NCI-H2107 treated with DMSO at 0.1 percent for 48 hours (cell line): ENCODE measurements around the gene RASAL1.

ENCODE experiments used
- DNase-seq: peaks from one replicate; lab custom pipeline; 2025; ENCODE audit not compliant: unreplicated experiment; lab: John Stamatoyannopoulos, UW

The RASAL1 gene

DNA sequence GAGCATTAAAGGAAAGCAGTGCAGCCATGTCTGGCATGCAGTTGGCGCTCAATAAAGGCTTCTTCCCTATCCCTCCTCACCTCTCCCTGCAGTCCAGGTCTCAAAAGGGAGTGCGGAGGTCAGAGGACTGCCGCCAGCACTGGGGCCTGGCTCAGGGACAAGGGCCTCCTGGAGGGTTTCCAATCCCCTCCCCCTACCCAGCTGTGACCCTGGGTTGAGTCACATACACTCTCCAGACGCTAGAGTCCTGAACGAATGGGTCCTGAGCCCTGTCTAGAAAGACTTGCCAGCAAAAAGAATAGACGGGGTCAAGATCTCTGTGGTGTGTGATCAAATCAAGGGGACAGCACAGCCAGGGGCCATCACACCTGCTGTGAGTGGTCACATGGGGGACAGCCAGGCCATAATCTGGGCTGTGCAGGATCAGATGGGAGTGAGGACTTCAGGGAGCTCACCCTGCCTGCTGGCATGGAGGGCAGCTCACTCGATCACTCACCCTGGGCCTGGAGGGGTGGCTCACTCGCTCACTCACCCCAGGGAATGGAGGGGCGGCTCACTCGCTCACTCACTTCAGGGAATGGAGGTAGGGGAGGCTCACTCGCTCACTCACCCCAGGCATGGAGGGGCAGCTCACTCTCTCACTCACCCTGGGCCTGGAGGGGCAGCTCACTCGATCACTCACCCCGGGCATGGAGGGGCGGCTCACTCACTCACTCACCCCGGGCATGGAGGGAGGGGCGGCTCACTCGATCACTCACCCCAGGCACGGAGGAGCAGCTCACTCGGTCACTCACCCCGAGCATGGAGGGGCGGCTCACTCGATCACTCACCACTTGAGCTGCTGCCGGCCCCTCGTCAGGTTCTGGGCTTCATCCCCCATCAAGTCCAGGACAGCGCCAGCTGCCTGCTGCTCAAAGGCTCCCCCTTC is 26.8 kb upstream of the RASAL1 start:
- DNase-seq = no peak

DNA sequence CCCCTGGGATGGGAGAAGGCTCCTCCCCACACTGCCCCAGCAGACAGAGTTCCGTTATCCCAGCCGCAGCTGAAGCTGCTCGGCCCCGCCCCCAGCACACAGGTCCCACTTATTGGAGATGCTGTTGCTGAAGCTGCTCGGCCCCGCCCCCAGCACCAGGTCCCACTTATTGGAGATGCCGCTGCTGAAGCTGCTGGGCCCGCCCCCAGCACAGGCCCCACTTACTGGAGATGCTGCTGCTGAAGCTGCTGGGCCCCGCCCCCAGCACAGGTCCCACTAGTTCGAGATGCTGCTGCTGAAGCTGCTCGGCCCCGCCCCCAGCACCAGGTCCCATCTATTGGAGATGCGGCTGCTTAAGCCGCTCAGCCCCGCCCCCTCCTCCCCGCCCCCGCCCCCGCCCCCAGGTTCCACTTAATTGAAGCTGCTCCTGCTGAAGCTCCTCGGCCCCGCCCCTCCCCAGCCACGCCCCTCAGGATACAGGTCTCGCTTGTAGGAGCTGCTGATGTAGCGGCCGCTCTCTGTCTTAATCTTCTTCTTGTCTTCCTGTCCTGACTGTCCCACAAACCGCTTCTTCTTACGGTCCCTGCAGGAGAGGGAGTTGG is 26.0 kb upstream of the RASAL1 start:
- no peak for DNase-seq

DNA sequence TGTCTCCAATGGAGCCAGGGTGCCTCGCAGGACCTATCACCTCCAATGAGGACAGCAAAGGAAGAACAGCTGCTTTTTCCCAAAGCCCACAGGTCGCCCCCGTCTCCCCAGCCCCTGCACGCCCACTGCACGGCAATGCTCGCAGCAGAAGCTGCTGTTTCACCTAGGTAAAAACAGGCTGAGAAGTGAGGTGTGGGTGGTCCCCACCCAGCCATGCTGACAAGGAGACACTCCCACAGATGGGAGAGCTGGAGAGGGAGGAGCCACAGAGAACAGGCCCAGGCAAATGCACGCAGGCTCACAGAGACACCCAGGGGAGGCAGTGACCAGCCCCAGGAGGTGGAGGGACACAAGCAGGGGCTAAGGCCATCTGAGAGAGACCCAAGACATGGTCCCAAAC is 24.4 kb upstream of the RASAL1 start:
- DNase-seq = no peak

DNA sequence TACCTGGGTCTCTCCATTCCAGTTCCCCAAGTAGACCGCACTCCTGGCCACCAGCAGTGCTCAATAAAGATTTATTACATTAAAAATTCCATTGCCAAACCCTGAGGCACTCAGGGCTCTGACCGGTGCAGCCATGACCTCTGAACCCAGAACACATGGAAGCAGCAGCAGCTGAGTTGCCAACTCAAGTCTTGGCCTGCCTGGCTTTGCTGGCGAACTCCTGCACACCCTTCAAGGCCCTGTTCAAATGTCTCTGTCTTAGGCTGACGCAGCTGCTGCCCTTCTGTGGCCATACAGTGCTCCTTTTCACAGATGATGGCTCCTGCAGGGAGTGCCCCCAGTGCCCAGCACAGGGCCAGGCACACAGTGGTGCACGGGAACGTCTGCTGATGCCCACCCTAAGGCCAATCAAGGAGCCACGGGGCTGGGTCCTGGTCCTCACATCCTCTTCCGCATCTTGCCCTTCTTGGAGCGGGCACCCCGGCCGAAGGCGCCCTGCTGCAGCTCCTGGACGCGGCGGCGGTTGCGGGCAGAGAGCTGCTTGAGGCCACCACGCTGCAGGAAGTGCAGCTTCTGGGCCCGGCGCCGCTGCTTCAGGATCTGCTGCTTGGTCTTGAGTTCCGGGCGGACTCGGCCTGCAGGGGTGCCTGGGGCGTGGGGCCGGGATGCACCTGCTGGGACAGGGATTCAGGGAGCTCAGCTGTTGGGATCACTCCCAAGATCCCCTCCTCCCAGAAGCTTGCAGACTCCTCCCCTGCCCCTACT is 23.1 kb upstream of the RASAL1 start:
- no peak for DNase-seq

DNA sequence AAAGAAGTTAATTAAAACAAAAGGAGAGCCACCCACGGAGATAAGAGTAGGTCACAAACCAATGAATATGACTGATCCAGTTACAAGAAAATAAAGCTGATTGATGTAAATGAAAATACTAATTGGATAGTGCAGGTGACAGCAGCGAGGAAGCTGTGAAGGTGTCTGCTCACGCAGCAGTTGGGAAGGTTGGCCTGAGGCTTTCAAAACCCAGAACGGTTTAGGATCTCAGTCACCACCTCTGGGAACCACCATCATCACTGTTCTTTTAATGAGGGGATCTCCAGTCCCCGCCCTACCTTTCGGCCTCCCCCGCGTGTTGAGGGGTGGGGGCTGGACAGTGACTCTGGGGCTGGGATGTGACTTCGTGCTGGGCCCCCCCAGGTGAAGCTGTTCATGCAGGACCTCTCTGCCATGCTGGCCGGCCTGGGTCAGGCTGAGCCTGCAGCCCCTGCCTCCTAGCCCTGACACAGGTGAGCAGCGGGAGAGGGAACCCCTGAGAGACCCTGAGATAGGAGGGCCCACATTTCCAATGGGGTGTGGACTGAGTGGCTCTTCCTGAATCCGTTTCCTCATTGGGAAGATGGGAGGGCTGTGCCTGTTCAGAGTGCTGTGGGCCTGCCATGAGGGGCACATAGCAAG is 21.8 kb upstream of the RASAL1 start:
- DNase-seq = no peak

DNA sequence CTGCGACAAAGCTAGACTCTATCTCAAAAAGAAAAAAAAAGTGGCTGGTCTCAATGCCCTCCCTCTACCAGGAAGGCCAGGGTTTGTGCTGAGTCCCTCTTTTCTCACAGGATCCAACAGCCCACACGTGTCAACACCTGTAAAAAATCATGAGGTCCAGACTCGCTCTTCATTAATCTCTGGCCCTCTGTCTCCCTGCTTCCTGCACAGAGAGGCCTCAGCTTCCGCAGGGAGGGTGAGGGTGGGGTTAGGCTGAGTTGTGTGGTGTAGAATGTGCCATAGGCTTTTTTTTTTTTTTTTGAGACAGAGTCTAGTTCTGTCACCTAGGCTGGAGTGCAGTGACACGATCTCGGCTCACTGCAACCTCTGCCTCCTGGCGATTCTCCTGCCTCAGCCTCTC is 20.1 kb upstream of the RASAL1 start:
- DNase-seq = no peak

DNA sequence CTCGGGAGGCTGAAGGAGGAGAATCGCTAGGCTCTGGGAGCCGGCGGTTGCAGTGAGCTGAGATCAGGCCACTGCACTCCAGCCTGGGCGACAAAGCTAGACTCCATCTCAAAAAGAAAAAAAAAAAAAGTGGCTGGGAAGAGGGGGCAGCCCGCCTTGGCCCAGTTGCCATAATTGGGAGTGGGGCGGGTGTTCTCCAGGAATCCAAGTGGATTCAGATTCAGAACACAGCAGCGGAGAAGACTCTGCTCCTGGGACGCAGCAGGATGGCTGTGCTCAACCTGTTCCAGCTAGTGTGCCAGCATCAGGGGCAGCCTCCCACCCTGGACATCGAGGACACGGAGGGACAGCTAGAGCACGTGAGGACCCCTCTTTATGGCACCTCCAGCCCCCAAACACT is 19.5 kb upstream of the RASAL1 start:
- no peak for DNase-seq

DNA sequence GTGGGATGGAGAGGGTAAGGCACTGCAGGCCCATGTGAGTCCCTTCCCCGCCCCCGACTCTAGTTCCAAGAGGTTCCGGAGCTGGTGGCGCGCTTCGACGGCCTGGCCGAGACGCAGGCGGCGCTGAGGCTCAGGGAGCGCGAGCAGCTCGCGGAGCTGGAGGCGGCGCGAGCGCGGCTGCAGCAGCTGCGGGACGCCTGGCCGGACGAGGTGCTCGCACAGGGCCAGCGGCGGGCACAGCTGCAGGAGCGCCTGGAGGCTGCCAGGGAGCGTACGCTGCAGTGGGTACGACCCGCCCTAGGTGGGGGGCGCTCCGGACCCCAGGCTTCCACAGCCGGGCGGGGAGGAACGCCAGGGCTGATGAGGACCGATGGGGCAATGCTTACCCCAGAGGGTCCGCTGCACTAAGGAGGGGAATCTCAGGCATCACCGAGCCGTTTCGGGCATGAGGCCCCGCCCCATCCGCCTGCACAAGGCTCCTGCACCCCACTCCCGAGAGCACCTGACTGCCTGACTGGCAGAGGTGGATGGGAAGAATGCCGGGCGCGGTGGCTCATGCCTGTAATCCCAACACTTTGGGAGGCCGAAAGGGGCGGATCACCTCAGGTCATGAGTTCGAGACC is 18.9 kb upstream of the RASAL1 start:
- no peak for DNase-seq

DNA sequence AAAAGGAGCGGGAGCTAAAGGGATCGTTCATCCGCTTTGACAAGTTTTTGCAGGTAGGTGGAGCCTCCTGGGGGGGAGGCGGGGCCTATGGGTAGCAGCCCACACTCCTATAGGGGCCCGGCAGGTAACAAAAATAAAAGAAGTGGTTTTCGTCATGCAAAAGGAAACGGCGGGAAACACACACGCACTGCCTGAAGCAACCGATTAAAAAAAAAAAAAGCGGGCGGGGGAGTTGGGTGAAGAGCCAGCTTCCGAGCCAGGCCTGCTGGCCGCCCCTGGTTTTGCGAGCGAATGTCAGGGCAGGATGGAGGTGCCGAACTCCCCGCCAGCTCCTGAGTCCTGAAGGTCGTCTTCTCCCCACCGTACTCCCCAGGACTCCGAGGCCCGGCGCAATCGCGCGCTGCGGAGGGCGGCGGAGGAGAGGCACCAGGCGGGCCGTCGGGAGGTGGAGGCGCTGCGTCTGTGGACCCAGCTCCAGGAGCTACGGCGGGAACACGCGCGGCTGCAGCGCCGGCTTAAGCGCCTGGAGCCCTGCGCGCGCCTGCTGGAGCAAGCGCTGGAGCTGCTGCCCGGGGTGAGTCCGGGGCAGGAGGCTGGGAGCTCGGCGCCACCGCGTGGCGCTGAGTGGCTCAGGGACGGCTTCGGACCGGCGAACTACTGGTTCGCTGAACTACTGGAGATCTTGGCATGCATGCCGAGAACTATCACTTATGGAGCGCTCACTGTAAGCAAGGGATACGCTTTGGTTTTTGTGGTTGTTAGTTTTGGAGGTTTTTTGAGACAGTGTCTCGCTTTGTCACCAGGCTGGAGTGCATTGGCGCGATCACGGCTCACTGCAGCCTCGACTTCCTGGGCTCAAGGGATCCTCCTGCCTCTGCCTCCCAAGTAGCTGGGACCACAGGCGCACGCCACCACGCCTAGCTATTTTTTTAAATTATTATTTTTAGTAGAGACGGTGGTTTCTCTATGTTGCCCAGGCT is 17.6 kb upstream of the RASAL1 start:
- peak; percentile 25 for DNase-seq

DNA sequence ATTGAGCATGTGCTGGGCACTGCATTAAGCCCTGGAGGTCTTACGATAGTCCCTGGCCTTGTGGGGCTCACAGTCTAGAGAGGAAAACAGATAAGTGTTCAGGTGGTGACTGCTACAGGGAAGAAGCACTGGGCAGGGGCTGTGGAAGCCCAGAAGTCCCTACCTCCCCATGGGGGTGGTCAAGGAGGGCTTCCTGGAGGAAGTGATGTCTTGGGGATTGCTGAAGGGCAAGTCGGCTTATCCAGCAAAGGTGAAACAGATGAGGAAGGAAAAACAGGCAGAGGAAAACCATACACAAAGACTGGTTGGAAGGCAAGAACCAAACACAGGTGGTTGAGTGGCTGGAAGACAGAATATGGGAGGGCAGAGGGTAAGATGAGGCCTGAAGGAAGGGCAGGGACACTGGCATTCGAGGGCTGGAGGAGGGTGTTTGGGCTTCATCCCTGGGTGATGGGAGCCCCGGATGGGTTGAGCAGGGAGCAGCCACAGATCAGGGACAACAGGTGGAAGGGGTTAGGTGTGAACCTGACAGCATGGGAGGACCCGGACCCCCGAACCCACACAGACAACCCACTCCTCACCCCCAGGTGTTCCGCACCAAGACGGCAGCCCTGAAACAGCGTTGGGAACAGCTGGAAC is 16.8 kb upstream of the RASAL1 start:
- DNase-seq = no peak

DNA sequence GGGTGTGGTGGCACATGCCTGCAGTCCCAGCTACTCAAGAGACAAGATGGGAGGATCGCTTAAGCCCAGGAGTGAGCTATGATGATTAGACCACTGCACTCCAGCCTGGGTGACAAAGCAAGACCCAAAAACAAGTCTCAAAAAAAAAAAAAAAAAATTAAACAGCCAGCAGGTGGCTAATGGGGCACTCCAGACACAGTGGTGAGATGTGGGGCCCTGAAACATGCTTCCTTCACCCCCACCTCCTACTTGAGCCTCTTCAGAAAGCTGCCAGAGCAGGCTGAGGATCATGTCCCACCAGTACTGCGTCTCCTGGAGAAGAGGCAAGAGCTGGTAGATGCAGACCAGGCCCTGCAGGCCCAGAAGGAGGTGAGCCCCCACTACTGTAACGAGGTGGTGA is 16.1 kb upstream of the RASAL1 start:
- no peak for DNase-seq

DNA sequence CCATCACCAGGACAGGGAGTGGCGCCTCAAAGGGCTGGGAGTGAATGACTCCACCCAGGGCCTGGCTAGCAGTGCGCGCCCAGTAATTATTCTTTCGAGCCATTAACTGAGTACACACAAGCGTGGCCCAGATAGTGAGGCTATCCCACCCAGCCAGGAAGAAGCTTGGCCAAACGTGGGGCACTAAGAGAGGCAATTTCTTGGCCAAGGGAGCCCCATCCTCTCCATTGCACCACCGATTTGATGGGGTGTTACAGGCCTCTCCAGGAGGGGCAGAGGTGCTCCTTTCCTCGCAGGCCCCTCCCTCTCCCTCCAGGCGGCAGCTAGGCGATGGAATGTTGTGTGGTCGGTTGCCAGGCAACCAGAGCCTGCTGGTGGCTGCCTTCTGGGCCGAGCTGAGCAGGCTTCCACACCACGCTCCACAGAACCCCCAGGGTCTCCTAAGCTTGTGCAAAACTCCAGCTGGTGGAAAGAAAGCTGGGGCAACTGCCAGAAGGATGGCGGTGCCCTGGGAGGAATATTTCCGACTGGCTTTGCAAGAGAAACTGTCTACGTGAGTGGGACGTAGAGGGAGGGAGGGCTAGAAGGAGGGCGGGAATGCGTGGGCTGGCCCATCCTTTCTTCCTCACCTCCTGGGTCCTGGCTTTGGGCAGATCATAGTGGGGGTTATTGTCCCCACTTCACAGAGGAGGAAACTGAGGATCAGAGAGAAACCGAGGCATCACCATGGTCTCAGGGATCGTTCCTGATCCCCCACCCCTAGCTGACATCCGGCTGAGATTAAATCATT is 14.0 kb upstream of the RASAL1 start, which contains the start of gene CFAP73:
Gene CFAP73, plus strand, starts transcription at position 364 of the 790 bp plus-strand sequence. Its CDS starts 134 bp downstream, at position 498.
- DNase-seq = peak; percentile 55

DNA sequence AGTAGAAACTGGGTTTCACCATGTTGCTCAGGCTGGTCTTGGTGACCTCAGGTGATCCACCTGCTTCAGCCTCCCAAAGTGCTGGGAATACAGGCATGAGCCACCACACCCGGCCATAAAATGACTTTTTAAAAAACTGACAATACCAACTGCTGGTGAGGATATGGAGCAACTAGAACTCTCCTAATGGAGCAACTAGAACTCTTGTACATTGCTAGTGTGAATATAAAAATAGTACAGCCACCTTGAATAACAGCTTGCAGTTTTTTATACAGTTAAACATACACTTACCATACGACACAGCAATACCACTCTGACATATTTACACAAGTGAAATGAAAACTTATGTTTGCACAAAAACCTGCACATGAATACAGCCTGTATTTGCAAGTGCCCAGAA is 11.4 kb upstream of the RASAL1 start:
- no peak for DNase-seq

DNA sequence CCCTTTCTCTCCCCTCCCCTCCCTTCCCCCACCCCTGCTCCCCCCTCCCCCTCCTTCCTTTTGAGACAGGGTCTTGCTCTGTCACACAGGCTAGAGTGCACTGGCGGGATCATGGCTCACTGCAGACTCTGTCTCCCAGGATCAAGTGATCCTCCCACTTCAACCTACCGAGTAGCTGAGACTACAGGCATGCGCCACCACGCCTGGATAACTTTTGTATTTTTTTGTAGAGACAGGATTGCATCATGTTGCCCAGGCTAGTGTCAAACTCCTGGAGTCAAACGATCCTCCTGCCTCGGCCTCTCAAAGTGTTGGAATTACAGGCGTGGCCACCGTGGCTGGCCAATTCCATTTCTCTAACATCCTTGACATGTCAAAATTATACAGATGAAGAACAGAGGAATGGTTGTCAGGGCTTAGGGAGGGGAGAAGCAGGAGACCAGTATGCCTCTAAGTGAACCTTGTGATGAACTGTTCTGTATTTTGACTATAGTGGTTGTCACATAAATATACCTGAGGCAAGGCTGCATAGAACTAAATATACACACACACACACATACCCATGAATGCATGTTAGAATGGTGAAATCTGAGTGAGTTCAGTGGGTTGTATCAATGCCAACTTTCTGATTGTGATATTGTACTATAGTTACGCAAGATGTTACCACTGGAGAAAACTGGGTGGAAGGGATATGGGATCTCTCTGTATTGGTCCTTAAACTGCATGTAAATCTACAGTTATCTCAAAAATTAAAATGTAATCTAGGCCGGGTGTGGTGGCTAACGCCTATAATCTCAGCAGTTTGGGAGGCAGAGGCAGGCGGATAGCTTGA is 10.4 kb upstream of the RASAL1 start:
- no peak for DNase-seq

DNA sequence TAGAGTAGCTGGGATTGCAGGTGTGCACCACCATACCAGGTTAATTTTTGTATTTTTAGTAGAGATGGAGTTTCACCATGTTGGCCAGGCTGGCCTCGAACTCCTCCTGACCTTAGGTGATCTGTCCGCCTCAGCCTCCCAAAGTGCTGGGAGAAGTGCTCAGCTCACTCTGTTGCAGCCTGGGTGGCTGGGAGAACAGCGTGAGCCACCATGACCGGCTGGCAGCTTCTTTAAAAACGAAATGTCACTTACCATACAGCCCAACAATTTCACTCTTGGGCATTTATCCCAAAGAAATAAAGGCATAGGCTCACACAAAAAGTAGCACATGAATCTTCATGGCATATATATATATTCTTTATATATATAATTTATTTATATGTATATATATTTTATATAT is 9.2 kb upstream of the RASAL1 start:
- DNase-seq = no peak

DNA sequence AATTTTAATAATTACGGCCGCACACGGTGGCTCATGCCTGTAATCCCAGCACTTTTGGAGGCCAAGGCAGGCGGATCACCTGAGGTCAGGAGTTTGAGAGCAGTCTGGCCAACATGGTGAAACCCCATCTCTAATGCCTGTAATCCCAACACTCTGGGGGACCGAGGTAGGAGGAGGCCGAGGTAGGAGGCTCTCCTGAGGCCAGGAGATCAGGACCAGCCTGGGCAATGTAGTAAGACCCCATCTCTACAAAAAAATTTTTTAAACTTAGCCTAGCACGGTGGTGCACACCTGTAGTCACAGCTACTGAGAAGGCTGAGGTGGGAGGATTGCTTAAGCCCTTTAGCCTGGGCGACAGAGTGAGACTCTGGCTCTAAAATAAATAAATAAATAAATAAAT is 8.4 kb upstream of the RASAL1 start:
- DNase-seq = no peak

DNA sequence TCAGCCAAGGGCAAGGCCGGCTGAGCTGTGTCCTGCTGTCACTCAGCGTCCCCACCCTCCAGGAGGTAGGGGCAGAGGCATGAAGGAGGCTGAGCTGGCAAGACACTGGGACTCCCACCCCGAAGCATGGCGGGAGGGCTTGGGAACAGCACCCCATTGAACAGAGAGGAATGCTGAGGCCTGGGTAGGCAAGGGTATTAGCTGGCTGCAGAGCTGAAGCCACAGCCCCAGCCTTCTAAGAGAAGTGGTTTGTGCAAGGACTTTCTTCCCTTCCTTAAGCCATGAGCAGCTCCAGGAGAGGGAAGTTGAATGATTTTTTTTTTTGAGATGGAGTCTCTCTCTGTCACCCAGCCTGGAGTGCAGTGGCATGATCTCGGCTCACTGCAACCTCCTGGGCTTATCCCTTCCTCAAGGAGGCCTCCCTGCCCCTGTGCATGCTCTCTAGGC is 7.3 kb upstream of the RASAL1 start:
- no peak for DNase-seq
